OCI-LY3 (cell line): ENCODE results near the gene ZNF768.
A peak's percentile ranks its signal among the peaks of the same experiment; 100 is the strongest.

Source experiments
- H2AFZ ChIP-seq: fragments of 200-600, 300-600 bp; shearing (Covaris generic); 2 replicates; pipeline ENCODE4 v1.6.0; 2014; ENCODE audit warnings: antibody characterized with exemption, low read depth, low read length
- H3K27ac ChIP-seq: fragments of 200-600, 300-600 bp; sonication (generic); 2 replicates; pipeline ENCODE4 v1.5.1; 2014; ENCODE audit warnings: mild to moderate bottlenecking, low read length, moderate library complexity, mixed read lengths
- H3K27me3 ChIP-seq: fragments of 200-600, 300-600 bp; sonication (generic); 2 replicates; pipeline ENCODE4 v1.6.1; 2014; ENCODE audit warnings: low read depth, low read length, mixed read lengths
- H3K36me3 ChIP-seq: fragments of 200-600, 300-600 bp; sonication (generic); replicated peaks from 2 replicates; pipeline ENCODE3; 2014; ENCODE audit warnings: low read depth, low read length, mixed read lengths
- H3K4me1 ChIP-seq: fragments of 300-600, 200-600 bp; sonication (generic); 2 replicates; pipeline ENCODE4 v1.6.1; 2014; ENCODE audit warnings: low read length, mixed read lengths
- H3K4me2 ChIP-seq: fragments of 200-600, 300-600 bp; sonication (generic); 2 replicates; pipeline ENCODE4 v1.6.1; 2014; ENCODE audit warnings: low read length, mixed read lengths
- H3K4me3 ChIP-seq: fragments of 300-600, 200-600 bp; sonication (generic); 2 replicates; pipeline ENCODE4 v1.5.1; 2014; ENCODE audit warnings: antibody characterized with exemption, mild to moderate bottlenecking, low read length, moderate library complexity
- H3K79me2 ChIP-seq: fragments of 300-600, 200-600 bp; shearing (Covaris generic); 2 replicates; pipeline ENCODE4 v1.6.1; 2014; ENCODE audit warnings: mild to moderate bottlenecking, low read length, mixed read lengths
- H3K9ac ChIP-seq: fragments of 300-600, 200-600 bp; shearing (Covaris generic); 2 replicates; pipeline ENCODE4 v1.6.0; 2014; ENCODE audit warnings: mild to moderate bottlenecking, low read length, moderate library complexity
- H3K9me3 ChIP-seq: fragments of 200-600, 300-600 bp; shearing (Covaris generic); 2 replicates; pipeline ENCODE4 v1.6.1; 2014; ENCODE audit warnings: low read length, mixed read lengths; ENCODE audit not compliant: insufficient read depth
- H4K20me1 ChIP-seq: fragments of 200-600, 300-600 bp; sonication (generic); 2 replicates; pipeline ENCODE4 v1.6.1; 2016; ENCODE audit warnings: low read length, mixed read lengths; ENCODE audit not compliant: insufficient read depth
- EZH2phosphoT487 ChIP-seq: fragments of 200-600 bp; shearing (Covaris generic); IDR thresholded peaks from 2 replicates; pipeline ENCODE4 v1.6.1; 2018; ENCODE audit warnings: antibody characterized with exemption, mixed run types, low read depth
- TF ChIP-seq, protein P1 (sequence below): fragments of 200-600, 300-600 bp; sonication (generic); IDR thresholded peaks from 2 replicates; pipeline ENCODE4 v1.5.1; 2014; ENCODE audit warnings: antibody characterized with exemption, low read length, low read depth

The ZNF768 gene

DNA sequence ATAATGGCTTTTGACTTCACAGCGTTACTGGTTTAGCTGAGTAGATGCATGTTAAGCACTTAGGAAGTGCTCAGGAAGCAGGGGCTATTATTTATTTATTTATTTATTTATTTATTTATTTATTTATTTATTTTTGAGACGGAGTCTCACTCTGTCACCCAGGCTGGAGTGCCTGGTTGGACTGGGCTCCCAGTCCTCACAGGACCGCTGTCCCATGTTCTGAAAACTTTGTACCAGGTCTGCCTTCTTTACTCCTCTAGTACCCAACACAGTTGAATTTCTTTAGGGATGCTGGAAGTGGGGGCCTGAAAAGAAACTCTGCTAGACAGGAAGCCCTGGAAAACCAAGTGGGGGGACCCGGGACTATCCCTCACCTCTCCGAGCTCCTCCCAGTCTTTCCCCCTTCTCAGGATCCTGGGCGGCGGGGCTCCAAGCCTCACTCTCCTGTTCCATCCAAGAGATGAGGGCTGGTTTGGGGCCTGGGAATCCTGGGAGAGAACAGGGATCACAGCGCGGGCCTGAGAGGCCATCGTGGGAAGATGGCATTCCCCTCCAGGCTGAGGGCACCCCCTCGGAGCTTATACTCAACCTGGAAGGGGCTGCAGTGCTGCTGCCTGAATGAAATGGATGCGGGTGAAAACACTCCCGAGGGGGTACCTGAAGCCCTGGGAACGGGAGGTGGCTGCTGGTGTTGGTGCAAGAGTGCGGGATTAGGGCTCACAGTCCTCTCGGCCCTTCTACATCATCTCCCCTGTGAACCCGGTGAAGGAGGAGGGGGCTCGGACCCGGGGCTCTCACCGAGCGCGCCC, 44.5 kb upstream of the ZNF768 start:
- no peaks in the 10 kb centered on the region for H3K36me3 ChIP-seq
- peak overlapping the region; percentile 97 for H3K9ac ChIP-seq
- H4K20me1 ChIP-seq, result no peaks in the 10 kb centered on the region
- peaks cover 22% of the 10 kb centered on the region; the same call in 1 of the 2 replicates for H3K4me1 ChIP-seq
- peak overlapping the region; percentile 86 for H3K4me3 ChIP-seq
- H3K4me2 ChIP-seq, result peak overlapping the region; percentile 98
- H3K27ac ChIP-seq, result peak overlapping the region; percentile 82
- H2AFZ ChIP-seq, result peak overlapping the region; percentile 83
- H3K9me3 ChIP-seq, result no peaks in the 10 kb centered on the region
- H3K27me3 ChIP-seq, result no peaks in the 10 kb centered on the region
- no peak for TF ChIP-seq EZH2phosphoT487
- TF ChIP-seq, protein P1, sequence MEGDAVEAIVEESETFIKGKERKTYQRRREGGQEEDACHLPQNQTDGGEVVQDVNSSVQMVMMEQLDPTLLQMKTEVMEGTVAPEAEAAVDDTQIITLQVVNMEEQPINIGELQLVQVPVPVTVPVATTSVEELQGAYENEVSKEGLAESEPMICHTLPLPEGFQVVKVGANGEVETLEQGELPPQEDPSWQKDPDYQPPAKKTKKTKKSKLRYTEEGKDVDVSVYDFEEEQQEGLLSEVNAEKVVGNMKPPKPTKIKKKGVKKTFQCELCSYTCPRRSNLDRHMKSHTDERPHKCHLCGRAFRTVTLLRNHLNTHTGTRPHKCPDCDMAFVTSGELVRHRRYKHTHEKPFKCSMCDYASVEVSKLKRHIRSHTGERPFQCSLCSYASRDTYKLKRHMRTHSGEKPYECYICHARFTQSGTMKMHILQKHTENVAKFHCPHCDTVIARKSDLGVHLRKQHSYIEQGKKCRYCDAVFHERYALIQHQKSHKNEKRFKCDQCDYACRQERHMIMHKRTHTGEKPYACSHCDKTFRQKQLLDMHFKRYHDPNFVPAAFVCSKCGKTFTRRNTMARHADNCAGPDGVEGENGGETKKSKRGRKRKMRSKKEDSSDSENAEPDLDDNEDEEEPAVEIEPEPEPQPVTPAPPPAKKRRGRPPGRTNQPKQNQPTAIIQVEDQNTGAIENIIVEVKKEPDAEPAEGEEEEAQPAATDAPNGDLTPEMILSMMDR, result no peak
- H3K79me2 ChIP-seq, result 0 out of 2 replicates have a peak, but pooled peaks cover 5% of the 10 kb centered on the region

DNA sequence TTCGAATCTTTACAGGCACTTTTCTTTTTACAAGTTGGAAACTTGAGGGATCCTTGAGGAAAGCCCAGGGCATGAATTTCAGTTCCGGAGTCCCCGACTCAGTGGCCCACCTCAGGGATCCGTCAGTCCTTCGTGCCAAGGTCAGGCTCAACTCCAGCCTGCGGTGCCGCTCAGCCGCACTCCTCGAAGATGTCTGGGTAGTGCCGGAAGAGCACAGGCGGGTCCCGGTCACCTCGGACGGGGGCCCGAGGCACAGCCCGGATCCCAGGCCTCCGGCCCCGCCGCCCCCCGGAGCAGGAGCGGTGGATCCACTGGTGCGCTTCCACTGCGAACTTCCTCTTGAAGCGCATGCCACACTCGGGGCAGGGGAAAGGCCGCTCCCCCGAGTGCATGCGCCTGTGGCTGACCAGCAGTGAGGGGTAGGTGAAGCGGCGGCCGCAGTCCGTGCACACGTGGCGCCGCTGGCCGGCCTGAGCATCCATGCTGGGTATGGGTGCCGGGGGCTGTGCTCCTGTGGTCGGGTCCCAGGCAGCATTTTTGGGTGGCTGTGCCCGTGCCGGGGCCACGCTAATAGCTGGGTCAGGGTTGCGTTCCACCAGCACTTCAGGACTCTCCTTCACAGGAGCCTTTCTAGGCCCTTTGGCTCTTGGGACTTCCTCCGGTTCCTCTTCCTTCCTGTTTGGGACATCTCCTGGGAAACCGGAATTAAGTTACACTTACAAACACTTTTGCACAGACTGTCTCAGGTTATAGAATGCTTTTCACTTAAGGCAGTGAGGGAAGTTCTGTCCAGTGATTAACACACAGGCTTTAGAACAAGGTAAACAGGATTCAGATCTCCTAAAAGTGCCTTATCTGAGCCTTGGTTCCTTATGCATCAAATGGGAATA, 43.6 kb upstream of the ZNF768 start:
- TF ChIP-seq, protein P1, result no peak
- no peak for TF ChIP-seq EZH2phosphoT487
- H3K4me3 ChIP-seq, result no peak overlapping the region
- peaks cover 22% of the 10 kb centered on the region; the same call in 1 of the 2 replicates for H3K4me1 ChIP-seq
- no peaks in the 10 kb centered on the region for H4K20me1 ChIP-seq
- H3K79me2 ChIP-seq, result 0 out of 2 replicates have a peak, but pooled peaks cover 5% of the 10 kb centered on the region
- no peaks in the 10 kb centered on the region for H3K9me3 ChIP-seq
- H3K9ac ChIP-seq, result no peak overlapping the region
- no peaks in the 10 kb centered on the region for H3K27me3 ChIP-seq
- H3K27ac ChIP-seq, result no peak overlapping the region
- no peak overlapping the region for H3K4me2 ChIP-seq
- no peak overlapping the region for H2AFZ ChIP-seq
- no peaks in the 10 kb centered on the region for H3K36me3 ChIP-seq

DNA sequence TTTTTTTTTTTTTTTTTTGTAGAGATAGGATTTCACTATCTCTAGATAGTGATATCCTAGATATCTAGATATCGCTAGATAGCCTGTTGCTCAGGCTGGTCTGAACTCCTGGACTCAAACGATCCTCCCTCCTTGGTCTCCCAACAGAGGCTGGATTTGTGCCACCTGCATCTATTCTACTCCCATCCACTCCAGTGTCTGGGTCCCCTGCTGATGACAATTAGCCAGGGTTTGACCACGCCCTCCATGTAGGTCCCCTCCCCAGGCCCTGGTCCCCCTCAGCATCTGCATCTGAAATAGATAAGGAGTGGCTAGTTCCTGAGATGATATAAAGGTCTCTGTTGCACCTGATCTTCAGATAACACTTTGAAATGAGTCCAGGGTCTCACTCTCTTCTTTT, 42.9 kb upstream of the ZNF768 start:
- Histone ChIP-seq H3K4me2 (no peak overlapping the region), H3K27ac (no peak overlapping the region)

More for the DNA sequence above, 42.9 kb upstream of the ZNF768 start:
- Histone ChIP-seq H3K27me3 (no peaks in the 10 kb centered on the region), H3K9me3 (no peaks in the 10 kb centered on the region), H3K4me3 (no peak overlapping the region), H3K9ac (no peak overlapping the region), H3K79me2 (0 out of 2 replicates have a peak, but pooled peaks cover 5% of the 10 kb centered on the region), H4K20me1 (no peaks in the 10 kb centered on the region), H2AFZ (no peak overlapping the region), H3K4me1 (peaks cover 22% of the 10 kb centered on the region; the same call in 1 of the 2 replicates), H3K36me3 (no peaks in the 10 kb centered on the region)
- TF ChIP-seq, protein P1, result no peak
- TF ChIP-seq EZH2phosphoT487, result no peak
